Measurements from ENCODE around the gene CCDC171.

The CCDC171 gene

DNA sequence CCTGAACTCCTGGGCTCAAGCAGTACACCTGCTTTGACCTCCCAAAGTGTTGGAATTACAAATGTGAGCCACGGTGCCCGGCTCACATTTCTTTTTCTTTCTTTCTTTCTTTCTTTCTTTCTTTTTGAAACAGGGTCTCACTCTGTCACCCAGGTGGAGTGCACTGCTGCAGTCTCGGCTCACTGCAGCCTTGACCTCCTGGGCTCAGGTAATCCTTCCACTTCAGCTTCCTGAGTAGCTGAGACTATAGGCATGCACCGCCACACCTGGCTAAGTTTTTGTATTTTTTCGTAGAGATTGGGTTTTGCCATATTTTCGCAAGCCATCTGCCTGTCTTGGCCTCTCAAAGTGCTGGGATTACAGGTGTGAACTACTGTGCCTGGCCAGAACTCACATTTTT is 183.7 kb downstream of the CCDC171 start:
- CTCF ChIA-PET: interaction anchor here (1.1 kb wide), 1 partner anchor 20 kb away, joined by 4 read pairs; no protein-coding TSS in a partner anchor
- TF ChIP-seq SETDB1 (IDR thresholded peaks at IDR 0.05; ENCODE audit: insufficient read length, low read length): no peak
- no peak for TF ChIP-seq ZNF529 (tag by site-specific recombination; IDR thresholded peaks at IDR 0.05; ENCODE audit: insufficient replicate concordance)
- TF ChIP-seq ZNF510 (tag by site-specific recombination; IDR thresholded peaks at IDR 0.05; ENCODE audit: insufficient replicate concordance): no peak
- no peak for TF ChIP-seq ZNF138 (tag by site-specific recombination; IDR thresholded peaks at IDR 0.05; ENCODE audit: borderline replicate concordance)
- no peaks in the 10 kb centered on the region for H3K36me3 ChIP-seq (ENCODE audit: control insufficient read depth in 2 of 2, insufficient read depth in 1 of 2, low read length in 2 of 2)
- H3K9me3 ChIP-seq (ENCODE audit: control insufficient read depth, insufficient read depth, low read depth, low read length): no peaks in the 10 kb centered on the region
- H3K4me3 ChIP-seq (ENCODE audit: low read depth, low read length): no peak overlapping the region
- H3K4me1 ChIP-seq (ENCODE audit: control insufficient read depth, insufficient read depth, low read length): no peaks in the 10 kb centered on the region; the same call in 1 of the 2 replicates
- POLR2A ChIA-PET: no interaction called here
- H3K27ac ChIP-seq (ENCODE audit: extremely low read depth, low read depth, low read length): no peak overlapping the region

GRCh38 chr9:15738011-15738410 is 185.2 kb downstream of the CCDC171 start:
- POLR2A ChIA-PET: no interaction called here
- CTCF ChIA-PET: interaction anchor here (1.0 kb wide), 1 partner anchor 61 kb away, joined by 3 read pairs; no protein-coding TSS in a partner anchor

More at GRCh38 chr9:15738011-15738410, 185.2 kb downstream of the CCDC171 start:
- Histone ChIP-seq H3K4me3 (ENCODE audit: low read depth, low read length) (no peak overlapping the region), H3K36me3 (ENCODE audit: control insufficient read depth in 2 of 2, insufficient read depth in 1 of 2, low read length in 2 of 2) (no peaks in the 10 kb centered on the region), H3K9me3 (ENCODE audit: control insufficient read depth, insufficient read depth, low read depth, low read length) (no peaks in the 10 kb centered on the region), H3K27ac (ENCODE audit: extremely low read depth, low read depth, low read length) (no peak overlapping the region), H3K4me1 (ENCODE audit: control insufficient read depth, insufficient read depth, low read length) (no peaks in the 10 kb centered on the region; the same call in 1 of the 2 replicates)
- TF ChIP-seq, protein P1, sequence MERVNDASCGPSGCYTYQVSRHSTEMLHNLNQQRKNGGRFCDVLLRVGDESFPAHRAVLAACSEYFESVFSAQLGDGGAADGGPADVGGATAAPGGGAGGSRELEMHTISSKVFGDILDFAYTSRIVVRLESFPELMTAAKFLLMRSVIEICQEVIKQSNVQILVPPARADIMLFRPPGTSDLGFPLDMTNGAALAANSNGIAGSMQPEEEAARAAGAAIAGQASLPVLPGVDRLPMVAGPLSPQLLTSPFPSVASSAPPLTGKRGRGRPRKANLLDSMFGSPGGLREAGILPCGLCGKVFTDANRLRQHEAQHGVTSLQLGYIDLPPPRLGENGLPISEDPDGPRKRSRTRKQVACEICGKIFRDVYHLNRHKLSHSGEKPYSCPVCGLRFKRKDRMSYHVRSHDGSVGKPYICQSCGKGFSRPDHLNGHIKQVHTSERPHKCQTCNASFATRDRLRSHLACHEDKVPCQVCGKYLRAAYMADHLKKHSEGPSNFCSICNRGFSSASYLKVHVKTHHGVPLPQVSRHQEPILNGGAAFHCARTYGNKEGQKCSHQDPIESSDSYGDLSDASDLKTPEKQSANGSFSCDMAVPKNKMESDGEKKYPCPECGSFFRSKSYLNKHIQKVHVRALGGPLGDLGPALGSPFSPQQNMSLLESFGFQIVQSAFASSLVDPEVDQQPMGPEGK (tag by site-specific recombination; IDR thresholded peaks at IDR 0.05): no peak
- TF ChIP-seq, protein P2, sequence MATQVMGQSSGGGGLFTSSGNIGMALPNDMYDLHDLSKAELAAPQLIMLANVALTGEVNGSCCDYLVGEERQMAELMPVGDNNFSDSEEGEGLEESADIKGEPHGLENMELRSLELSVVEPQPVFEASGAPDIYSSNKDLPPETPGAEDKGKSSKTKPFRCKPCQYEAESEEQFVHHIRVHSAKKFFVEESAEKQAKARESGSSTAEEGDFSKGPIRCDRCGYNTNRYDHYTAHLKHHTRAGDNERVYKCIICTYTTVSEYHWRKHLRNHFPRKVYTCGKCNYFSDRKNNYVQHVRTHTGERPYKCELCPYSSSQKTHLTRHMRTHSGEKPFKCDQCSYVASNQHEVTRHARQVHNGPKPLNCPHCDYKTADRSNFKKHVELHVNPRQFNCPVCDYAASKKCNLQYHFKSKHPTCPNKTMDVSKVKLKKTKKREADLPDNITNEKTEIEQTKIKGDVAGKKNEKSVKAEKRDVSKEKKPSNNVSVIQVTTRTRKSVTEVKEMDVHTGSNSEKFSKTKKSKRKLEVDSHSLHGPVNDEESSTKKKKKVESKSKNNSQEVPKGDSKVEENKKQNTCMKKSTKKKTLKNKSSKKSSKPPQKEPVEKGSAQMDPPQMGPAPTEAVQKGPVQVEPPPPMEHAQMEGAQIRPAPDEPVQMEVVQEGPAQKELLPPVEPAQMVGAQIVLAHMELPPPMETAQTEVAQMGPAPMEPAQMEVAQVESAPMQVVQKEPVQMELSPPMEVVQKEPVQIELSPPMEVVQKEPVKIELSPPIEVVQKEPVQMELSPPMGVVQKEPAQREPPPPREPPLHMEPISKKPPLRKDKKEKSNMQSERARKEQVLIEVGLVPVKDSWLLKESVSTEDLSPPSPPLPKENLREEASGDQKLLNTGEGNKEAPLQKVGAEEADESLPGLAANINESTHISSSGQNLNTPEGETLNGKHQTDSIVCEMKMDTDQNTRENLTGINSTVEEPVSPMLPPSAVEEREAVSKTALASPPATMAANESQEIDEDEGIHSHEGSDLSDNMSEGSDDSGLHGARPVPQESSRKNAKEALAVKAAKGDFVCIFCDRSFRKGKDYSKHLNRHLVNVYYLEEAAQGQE (tag by site-specific recombination; IDR thresholded peaks at IDR 0.05): no peak
- TF ChIP-seq ZNF132 (tag by site-specific recombination; IDR thresholded peaks at IDR 0.05; ENCODE audit: borderline replicate concordance): no peak
- TF ChIP-seq HOXC10 (CRISPR knock-in tag; IDR thresholded peaks at IDR 0.05): no peak
- no peak for TF ChIP-seq ELK4 (IDR thresholded peaks at IDR 0.05; ENCODE audit: borderline replicate concordance, low read depth, low read length)
- TF ChIP-seq, protein P3, sequence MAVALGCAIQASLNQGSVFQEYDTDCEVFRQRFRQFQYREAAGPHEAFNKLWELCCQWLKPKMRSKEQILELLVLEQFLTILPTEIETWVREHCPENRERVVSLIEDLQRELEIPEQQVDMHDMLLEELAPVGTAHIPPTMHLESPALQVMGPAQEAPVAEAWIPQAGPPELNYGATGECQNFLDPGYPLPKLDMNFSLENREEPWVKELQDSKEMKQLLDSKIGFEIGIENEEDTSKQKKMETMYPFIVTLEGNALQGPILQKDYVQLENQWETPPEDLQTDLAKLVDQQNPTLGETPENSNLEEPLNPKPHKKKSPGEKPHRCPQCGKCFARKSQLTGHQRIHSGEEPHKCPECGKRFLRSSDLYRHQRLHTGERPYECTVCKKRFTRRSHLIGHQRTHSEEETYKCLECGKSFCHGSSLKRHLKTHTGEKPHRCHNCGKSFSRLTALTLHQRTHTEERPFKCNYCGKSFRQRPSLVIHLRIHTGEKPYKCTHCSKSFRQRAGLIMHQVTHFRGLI (tag by site-specific recombination; IDR thresholded peaks at IDR 0.05): no peak
- TF ChIP-seq ZNF843 (tag by site-specific recombination; IDR thresholded peaks at IDR 0.05): no peak
- TF ChIP-seq, protein P4, sequence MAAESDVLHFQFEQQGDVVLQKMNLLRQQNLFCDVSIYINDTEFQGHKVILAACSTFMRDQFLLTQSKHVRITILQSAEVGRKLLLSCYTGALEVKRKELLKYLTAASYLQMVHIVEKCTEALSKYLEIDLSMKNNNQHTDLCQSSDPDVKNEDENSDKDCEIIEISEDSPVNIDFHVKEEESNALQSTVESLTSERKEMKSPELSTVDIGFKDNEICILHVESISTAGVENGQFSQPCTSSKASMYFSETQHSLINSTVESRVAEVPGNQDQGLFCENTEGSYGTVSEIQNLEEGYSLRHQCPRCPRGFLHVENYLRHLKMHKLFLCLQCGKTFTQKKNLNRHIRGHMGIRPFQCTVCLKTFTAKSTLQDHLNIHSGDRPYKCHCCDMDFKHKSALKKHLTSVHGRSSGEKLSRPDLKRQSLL (tag by site-specific recombination; IDR thresholded peaks at IDR 0.05): no peak
- no peak for TF ChIP-seq ZNF561 (tag by site-specific recombination; IDR thresholded peaks at IDR 0.05; ENCODE audit: borderline replicate concordance)
- no peak for TF ChIP-seq ZNF335 (tag by site-specific recombination; conservative IDR thresholded peaks at IDR 0.05)
- no peak for TF ChIP-seq ZNF558 (tag by site-specific recombination; IDR thresholded peaks at IDR 0.05)

All from HEK293 (cell line).